ENCODE results near the gene IFNLR1.

The IFNLR1 gene

DNA sequence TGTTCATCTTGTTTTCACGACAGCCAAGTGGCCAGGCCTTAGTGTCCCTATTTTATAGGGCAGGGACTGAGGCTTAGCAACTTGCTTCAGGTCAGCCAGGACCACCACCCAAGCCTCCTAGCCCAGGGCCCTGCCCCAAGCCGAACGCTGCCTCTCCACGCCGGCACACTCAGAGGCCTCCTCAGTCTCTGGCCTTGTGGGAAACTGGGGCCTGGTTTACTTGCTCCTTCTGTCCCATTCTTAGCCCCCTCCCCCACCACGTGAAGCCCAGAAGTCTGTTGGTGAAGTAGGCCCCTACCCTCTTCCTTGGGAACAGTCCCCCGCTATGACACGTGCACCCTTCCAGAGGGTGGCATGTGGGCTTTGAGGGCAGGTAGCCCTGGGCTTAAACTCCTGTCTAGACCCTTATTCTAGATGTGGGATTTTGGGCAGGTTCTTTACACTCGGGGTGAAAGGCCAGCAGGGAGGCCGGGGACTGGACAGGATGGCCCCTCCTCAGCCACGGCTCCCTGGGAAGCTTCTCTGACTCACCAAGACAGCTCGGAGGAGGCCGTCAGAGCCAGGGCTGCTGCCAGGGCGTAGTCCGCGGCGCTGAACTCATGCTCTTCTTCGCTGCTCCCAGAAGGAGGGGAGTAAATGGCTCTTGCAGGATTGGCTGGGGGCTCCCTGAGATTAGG lies 79.5 kb downstream of the IFNLR1 start:
- peaks cover 5% of the 10 kb centered on the region for H3K27me3 Mint-ChIP-seq (ENCODE audit: low read depth, poor library complexity)
- no peak for DNase-seq
- H3K27ac Mint-ChIP-seq, result no peak overlapping the region
- TF ChIP-seq, protein P1, sequence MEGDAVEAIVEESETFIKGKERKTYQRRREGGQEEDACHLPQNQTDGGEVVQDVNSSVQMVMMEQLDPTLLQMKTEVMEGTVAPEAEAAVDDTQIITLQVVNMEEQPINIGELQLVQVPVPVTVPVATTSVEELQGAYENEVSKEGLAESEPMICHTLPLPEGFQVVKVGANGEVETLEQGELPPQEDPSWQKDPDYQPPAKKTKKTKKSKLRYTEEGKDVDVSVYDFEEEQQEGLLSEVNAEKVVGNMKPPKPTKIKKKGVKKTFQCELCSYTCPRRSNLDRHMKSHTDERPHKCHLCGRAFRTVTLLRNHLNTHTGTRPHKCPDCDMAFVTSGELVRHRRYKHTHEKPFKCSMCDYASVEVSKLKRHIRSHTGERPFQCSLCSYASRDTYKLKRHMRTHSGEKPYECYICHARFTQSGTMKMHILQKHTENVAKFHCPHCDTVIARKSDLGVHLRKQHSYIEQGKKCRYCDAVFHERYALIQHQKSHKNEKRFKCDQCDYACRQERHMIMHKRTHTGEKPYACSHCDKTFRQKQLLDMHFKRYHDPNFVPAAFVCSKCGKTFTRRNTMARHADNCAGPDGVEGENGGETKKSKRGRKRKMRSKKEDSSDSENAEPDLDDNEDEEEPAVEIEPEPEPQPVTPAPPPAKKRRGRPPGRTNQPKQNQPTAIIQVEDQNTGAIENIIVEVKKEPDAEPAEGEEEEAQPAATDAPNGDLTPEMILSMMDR (IDR thresholded peaks at IDR 0.05), result no peak
- no peak overlapping the region for H3K4me3 Mint-ChIP-seq
- H3K36me3 Mint-ChIP-seq (ENCODE audit: low read depth), result no peaks in the 10 kb centered on the region
- H3K4me1 Mint-ChIP-seq, result peaks cover 55% of the 10 kb centered on the region
- H3K9me3 Mint-ChIP-seq, result no peaks in the 10 kb centered on the region

DNA sequence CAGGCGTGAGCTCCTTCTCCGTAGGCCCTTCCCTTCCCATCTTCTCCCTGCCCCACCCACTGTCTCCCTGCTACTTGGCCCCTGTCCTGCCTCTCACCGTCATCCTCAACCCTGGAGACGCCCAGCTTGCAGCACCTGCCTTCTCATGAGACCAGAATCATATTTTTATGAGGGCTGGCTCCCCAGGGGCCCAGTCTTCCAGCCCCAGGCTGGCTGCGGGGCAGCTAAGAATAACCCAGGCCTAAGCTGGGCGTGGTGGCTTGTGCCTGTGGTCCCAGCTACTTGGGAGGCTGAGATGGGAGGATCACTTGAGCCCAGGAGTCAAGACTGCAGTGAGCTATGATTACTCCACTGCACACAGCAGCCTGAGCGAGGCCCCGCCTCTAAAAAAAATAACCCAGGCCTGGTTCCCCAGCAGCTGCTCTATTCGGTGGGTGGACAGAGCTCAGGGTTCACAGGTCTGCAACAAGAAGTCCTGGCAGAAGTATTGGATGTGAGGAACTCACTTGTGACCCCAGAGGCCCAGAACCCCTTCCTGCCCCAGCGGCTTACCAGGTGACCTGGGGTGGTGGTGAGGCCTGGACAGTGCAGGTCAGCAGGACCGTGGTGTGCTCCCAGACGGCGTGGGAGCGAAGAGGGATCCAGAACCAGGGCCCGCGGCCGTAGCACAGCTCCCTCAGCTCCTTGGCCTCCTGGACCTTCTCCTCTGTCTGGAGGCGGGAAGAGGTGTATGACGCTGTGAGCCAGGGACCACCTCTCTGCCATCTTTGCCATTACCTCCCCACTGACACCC lies 81.5 kb downstream of the IFNLR1 start:
- Mint-ChIP-seq H3K36me3 (ENCODE audit: low read depth) (no peaks in the 10 kb centered on the region), H3K4me3 (no peak overlapping the region), H3K4me1 (peaks cover 46% of the 10 kb centered on the region), H3K9me3 (no peaks in the 10 kb centered on the region), H3K27ac (peak overlapping the region; percentile 74), H3K27me3 (ENCODE audit: low read depth, poor library complexity) (no peaks in the 10 kb centered on the region)
- DNase-seq, result no peak
- TF ChIP-seq, protein P1 (IDR thresholded peaks at IDR 0.05), result no peak

DNA sequence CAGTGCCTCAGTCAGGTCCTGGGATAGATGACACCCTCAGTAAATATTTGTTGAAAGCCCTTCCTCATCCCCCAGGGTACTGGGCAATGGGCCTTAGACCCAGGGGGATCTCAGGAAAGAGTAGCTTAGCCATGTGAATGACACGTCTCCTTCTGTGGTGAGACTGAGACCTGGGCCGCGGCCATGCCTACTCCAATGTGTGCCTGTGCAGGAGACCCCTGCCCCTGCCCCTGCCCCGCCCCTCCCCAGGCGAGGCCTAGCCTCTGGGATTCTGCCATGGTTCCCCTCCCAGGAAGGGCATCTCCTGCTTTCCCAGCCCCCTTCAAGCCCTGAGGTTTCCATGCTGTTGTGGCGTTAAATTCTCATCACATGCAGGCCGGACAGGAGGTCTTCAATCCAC lies 82.2 kb downstream of the IFNLR1 start:
- peak overlapping the region; percentile 74 for H3K27ac Mint-ChIP-seq

More for the DNA sequence above, 82.2 kb downstream of the IFNLR1 start:
- no peaks in the 10 kb centered on the region for H3K9me3 Mint-ChIP-seq
- H3K4me1 Mint-ChIP-seq, result peaks cover 46% of the 10 kb centered on the region
- TF ChIP-seq, protein P1 (IDR thresholded peaks at IDR 0.05), result no peak
- no peak for DNase-seq
- no peak overlapping the region for H3K4me3 Mint-ChIP-seq
- H3K27me3 Mint-ChIP-seq (ENCODE audit: low read depth, poor library complexity), result no peaks in the 10 kb centered on the region
- H3K36me3 Mint-ChIP-seq (ENCODE audit: low read depth), result no peaks in the 10 kb centered on the region
